ENCODE data around the gene NAGA.

Gene NAGA

GRCh38 chr22:42035256-42035655 lies 35.4 kb downstream of the NAGA start:
- DNase-seq = no peak

GRCh38 chr22:42033263-42034181 lies 37.1 kb downstream of the NAGA start:
- DNase-seq = no peak

GRCh38 chr22:42026705-42027104 lies 43.9 kb downstream of the NAGA start:
- DNase-seq = no peak

GRCh38 chr22:42025421-42025820 lies 45.2 kb downstream of the NAGA start:
- DNase-seq = no peak

- DNase-seq = no peak
Observed at GRCh38 chr22:42022162-42022847, 48.3 kb downstream of the NAGA start.

GRCh38 chr22:42021571-42021970 lies 49.0 kb downstream of the NAGA start:
- no peak for DNase-seq

GRCh38 chr22:42018224-42018623 lies 52.4 kb downstream of the NAGA start:
- no peak for DNase-seq

GRCh38 chr22:42016111-42016510 lies 54.5 kb downstream of the NAGA start:
- no peak for DNase-seq

- no peak for DNase-seq
Observed at GRCh38 chr22:42013385-42013784, 57.2 kb downstream of the NAGA start.

- no peak for DNase-seq
Observed at GRCh38 chr22:42010778-42011177, 59.8 kb downstream of the NAGA start.

Measured in activated naive CD4-positive, alpha-beta T cell treated with Interleukin-2 at 50 U/mL for 16 hours (primary cell).